Hematopoietic multipotent progenitor cell treated with erythropoietin and hydrocortisone succinate and interleukin-3 and kit ligand, for 4 days (in vitro differentiated cells): ENCODE measurements around the gene CFAP77.
"Not testable (repeated sequence)": the region's sequence is repeated elsewhere in the genome, so short reads cannot be mapped to it uniquely, and the experiment has no call there.

Experiments
- DNase-seq: peaks from one replicate; pipeline ENCODE4 v3.0.0-alpha.2; 2015

CFAP77 gene

DNA sequence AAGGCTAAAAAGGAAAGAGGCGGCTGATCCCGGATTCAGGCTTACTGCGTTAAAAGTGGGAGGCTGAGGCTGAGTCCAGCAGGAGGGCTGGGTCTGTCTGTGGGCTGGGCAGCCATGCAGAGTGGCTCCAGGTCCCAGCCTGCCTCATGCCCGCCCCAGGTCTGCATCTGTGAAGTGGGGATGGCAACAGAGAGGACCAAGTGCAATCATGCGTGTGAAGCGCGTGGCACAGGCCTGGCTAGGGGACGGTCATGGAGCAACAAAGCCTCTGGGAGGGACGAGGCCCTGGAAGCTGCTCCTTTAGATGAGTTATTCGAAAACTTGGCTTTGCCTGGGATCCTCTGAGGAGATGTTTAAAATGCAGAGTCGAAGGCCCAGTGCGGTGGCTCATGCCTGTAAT, 142.0 kb downstream of the CFAP77 start:
- DNase-seq: no peak

DNA sequence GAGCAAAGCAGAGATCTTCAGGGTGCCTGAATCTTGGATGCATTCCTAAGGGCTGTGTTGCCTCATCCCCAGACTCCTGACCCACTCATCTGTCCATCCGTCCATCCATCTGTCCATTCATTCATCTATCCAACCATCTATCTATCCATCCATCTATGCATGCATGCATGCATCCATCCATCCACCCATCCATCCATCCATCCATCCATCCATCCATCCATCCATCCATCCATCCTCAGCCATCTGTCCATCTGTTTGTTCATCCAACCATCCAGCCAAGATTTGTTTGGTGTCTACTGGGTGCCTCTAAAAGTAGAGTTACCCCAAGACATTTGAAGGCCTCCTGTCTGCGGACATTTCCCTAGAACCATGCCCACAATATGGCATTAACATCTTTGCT, 144.7 kb downstream of the CFAP77 start:
- DNase-seq: no peak

DNA sequence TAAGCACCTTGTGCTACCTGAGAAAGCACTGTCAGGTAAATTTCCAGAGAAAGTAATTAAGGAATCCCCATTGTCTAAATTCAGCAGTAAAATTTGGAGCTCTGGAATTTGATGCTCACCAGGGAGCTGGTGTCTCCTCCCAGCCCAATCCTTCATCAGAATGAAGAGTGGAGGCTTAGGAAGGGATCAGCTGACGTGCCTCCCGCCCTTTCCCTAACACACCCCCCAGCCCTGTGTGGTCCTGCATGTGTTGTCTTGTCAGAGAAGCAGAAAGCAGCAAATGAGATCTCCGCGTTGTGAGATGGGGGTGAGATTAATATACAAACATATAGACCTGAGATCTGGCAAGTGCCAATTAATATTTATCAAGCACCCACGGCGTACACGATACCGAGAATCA, 145.5 kb downstream of the CFAP77 start:
- no peak for DNase-seq

DNA sequence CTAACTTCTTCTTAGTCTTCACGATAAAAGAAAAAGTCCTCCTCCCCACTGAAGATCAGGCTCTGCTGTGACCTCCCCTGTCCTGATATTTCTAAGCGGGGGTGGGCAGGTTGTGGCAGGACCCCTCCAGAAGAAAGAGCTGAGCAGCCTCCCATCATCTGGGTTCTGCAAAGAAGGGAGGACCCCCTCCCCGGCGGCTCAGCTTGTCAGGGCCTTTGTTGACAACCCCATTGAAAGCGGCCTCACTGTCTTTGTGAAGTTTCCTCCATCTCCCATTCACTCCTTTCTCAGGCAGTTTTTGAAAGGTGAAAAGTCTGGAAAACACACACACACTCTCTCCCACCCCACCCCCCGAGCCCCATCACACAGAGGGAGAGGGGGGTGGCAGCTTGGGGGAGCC, 146.2 kb downstream of the CFAP77 start:
- no peak for DNase-seq

DNA sequence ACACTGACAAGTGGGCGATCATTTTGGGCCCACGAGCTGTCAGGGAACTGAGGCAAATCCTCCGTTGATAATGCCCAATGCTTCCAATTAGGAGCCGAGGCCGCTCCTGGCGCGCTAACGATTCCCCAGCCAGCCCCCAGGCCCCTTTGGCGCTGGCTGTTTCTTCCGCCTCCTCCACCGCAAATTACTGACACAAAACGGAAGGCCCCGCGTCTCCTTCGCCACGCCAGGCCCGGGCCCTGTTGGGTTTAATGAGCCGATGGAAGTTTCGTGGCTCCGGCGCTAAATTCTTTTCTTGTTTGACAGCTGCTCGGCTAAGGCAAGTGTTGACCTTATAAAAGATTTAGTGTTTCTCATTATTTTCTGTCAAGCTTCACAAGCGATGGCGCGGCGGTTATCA, 146.7 kb downstream of the CFAP77 start:
- no peak for DNase-seq

DNA sequence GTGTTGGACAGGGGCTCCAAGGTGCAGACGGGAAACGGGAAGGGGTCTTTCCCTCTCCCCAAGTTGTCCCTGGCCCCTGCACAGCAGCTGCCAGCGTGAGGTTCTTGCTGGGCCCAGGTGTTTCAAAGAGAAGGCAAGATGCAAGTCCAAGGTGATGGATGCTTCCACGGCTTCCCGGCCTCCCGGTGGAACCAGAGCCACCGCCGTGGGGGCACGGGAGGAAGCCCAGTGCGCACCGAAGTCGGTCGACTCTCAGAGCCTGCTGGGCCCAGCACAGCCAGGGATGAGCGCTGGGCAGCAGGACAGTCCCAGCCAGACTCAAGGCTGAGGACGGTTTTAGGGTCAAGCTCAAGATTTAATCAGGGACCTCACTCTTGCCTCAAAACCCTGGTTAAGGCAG, 147.1 kb downstream of the CFAP77 start:
- no peak for DNase-seq

DNA sequence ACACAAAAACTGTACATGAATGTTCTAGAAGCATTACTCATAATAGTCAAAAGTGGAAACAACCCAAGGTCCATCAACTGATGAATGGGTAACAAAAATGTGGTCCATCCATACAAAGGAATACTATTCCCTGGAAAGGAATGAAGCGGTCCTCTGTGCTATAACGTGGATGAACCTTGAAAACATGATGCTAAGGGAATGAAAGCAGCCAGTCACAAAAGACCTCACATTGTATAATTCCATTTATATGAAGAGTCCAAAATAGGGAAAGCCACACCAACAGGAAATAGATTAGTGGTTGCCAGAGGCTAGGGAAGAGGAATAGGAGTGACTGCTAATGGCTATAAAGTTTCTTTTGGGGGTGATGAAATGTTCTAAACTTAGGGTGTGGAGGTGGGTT, 149.7 kb downstream of the CFAP77 start:
- no peak for DNase-seq

DNA sequence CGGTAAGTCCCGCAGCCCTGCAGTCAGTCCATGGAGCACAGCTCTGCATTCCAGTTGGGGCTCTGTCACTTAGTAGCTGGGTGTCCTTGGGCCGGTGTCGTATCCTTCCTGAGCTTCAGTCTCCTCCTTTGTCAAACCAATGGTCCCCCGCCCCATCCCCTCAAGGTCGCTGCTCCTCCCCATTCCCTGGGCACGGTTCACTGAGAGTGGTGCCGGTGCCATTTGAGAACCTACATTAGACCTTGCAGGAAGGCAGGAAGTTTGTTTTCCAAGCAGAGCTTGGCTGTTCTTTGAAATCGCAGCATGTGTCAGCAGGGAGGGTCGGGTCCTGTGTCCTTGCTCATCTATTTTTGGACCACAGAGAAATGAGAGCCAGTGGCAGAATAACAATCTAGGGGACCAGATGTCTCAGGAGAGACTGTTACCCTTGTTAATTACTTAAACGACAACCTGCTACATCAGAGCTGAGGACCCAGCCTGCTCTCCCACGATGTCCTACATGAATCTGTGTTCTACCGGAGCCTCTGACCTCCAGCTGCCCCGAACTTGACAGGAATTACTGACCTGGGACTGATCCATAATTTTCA, 150.7 kb downstream of the CFAP77 start:
- no peak for DNase-seq

DNA sequence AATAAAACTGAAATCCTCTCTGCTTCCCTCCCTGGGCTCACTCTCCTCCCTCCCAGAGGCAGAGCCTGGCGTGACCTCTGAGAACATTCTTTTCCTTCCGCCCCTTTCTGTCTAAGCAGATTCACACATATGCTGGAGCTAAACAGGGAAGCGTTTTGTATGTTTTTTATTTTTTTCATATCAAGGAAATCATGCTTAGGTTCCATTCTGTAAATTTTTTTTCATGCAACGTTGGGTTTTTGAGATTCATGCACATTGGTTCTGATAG, 152.2 kb downstream of the CFAP77 start:
- DNase-seq: no peak

DNA sequence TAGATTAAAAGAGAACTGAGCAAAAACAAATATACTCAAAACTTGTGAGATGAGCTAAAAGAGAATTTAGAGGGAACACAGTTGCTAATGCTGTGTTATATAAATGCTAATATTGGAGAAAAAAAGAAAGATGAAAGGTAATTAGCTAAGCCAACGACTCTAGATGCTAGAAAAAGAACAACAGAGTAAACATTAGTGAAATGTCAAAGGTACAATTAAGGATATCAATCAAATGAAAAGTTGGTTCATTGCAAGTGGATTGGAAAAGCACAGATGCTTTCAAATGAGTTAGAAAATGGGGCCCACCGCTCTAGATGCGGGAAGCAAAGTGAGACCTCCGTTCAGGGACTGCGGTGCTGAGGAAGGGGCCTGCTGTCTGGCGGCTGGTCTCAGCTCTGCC, 154.5 kb downstream of the CFAP77 start:
- DNase-seq: no peak

DNA sequence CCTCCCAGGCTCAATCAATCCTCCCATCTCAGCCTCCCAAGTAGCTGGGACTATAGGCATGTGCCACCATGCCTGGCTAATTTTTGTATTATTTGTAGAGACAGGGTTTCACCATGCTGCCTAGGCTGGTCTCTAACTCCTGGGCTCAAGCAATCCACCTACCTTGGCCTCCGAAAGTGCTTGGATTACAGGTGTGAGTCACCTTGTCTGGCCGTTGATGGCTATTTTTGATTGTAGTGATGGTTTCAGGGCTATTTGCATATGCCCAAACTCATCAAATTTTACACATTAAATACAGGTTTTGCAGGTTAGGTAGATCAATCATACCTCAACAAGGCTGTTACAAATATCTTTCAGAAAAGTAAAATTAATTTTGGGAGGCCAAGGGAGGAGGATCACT, 158.8 kb downstream of the CFAP77 start:
- not testable (repeated sequence) for DNase-seq

DNA sequence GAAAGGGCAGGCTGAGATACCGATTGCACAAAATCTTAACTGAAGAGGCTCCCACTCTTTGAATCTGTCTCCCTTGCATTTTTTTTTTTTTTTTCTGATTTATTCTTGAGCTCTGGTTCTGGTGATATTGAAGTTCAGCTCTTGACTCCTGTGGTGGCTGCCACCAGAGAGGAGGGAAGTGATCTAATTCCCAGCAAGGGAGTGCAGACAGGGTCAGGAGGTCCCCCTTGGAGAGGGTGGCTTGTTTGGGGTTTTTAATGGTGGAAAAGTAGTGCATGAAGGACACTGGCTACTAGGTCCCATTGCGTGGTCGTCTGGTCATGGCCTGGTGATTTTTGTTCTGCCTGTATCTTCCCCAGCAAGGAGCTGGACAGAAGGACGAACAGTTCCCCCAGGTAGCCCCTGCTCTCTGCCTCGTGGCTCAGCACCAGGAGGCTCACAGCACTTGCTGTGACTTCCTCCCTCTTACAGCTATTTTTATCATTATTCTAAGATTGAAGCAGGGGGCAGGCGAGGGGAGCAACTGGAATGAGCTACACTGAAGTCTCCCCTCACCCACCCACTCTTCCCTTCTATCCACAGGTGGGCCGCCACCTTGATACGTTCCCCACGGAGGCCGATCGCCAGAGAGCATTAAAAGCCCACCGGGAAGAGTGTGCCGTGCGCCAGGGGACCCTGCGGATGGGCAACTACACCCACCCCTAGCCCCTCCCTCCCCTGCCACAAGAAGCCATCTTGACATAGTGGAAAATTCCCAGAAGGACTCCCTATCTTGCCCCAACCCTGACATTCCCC, 162.0 kb downstream of the CFAP77 start:
- no peak for DNase-seq

DNA sequence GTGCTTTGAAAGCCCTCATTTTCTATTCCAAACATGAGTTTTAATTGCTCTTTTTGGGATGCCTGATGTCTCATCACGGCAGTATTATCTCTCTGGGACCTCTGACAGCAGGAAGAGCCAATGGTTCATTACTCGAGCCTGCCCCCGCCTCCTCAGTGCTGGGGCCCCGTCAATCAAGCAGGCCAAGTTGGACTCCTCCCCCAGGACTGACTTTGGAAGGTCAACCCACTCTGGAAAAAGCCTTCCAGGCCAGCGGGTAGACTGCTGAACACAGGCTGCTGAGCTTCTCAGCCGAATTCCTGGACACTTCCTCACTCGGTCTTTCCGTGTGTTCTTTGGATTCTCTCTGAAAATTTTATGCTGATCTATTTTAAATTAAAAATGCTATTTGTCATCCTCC, 162.9 kb downstream of the CFAP77 start:
- no peak for DNase-seq

DNA sequence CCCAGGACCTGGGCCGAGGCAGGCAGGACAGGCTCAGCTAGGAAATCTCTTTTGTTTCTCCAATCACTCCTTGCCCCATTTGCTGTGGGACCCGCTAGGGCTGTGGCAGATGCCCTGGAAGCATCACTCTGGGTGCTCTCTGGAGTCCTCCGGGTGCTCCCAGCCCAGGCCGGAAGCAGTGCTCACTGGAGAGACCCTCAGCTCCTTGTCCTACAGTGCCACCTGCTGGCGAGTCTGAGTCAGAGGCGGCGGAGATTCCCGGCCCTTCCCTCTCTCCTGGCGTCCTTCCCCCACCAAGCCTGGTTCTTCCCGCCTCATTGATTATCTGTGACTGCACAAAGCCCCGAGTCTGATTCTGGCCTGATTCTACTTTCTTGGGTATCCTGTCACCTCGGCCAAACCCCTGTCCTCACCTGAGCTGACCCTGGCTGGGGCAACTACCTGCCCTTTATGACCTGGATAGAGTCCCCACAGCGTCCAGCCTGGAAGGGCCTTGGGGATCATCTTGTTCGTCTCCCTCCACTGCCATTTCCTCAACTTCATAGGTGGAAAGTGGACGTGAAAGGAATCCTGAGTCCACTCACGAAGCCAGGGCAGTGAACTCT, 165.1 kb downstream of the CFAP77 start:
- peak; percentile 79 for DNase-seq

DNA sequence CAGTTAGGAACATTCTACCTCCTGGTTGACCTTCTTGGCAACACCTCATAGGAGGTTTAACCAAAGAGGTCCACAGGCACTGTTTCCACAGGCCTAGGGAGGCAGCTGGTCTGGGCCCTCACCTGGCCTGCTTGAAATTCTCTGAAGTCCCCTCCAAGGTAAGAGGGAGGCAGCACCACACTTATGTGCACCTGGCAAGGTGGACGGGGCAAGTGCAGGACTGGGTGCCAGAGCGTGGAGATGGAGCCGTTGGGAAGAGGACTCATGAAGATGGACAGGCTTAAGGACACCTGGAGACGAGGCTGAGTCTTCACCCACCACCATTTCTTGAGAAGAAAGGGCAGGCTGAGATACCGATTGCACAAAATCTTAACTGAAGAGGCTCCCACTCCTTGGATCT, 165.8 kb downstream of the CFAP77 start:
- DNase-seq: no peak

DNA sequence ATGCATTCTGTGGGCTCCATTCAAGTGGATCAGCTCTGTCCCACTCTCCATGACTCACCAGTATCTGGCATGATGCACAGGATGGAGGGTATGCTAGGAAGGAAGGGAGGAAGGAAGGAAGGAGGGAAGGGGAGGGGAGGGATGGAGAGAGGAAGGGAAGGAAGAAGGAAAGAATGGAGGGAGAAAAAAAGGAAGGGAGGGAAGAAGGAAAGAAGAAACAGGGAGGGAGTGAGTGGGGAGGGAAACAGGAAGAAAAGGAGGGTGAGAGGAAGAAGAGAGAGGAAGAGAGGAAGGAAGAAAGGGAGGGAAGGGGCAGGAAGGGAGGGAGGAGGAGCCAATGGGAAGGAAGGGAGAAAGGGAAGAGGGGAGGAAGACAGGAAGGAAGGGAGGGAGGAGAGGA, 167.1 kb downstream of the CFAP77 start:
- no peak for DNase-seq

DNA sequence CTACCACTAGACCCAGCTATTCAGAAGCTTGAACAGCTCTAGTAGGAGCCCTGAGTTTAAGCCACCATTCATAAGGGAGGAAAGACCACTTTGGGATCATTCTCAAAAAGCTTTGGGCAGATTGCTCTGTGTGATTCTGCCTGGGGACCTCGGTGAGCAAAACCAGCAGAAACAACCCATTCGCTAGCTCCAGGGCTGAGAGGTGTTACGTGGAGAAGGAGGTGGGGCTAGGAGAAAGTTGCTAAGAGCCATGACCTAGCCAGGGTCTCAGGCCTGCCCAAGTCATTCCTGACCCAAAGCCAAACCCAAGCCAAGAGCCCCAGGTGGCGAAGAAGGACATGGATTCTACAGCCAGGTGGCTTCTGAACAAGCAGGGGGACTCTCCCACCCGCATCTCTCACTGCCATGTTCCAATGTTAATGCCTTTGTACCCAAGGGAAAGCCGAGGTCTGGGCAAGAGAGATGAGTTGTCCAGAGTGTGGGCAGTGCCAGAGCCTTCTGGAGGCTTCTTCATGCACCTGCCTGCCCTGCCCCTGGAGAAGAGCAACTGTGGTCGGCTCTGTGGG, 168.4 kb downstream of the CFAP77 start:
- DNase-seq: no peak

DNA sequence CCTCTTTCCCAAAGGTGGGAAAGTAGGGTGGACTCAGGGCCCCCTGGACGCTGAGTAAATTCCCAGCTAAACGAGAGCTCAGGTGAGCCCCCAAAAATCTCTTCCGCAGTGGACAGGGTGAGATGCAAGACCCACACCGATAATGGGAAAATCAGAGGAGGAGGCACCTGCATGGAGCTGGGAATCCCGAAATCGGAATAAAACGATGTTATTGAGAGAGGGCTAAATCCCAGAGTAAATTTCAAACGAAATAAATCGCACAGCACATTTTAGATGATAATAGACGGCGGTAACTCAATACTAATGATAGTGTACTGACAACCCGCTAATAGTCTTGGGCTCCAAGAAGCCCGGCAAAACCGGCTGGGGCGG, 169.4 kb downstream of the CFAP77 start:
- no peak for DNase-seq

DNA sequence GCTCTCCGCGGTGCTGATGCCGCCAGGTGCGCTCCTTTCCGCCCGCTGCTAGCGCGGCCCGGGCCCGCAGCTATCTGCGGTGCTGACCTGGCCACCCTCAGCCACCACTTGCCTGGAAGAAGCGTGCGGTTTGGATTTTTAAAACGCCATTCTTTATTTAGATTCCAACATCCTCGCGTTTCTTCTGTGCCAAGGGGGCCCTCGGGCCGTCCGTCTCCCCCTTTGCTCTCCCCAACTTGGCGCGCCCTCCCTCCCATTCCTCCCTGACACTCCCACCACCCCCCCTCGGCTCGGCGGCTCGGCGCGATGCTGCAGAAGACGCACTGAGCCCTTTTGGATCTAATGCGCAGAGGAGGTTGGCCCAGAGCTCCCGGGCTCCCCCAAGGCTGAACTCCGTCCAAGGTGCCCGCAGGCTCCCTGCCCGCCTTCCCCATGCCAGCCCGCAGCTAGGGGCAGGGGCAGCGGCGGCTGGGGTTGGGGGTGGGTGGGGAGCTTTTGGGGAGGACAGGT, 172.3 kb downstream of the CFAP77 start, which contains the start of gene BARHL1:
Gene BARHL1, plus strand, starts transcription at position 331 of the 510 bp plus-strand sequence. CDS start 192 bp downstream, outside the sequence.
- no peak for DNase-seq

DNA sequence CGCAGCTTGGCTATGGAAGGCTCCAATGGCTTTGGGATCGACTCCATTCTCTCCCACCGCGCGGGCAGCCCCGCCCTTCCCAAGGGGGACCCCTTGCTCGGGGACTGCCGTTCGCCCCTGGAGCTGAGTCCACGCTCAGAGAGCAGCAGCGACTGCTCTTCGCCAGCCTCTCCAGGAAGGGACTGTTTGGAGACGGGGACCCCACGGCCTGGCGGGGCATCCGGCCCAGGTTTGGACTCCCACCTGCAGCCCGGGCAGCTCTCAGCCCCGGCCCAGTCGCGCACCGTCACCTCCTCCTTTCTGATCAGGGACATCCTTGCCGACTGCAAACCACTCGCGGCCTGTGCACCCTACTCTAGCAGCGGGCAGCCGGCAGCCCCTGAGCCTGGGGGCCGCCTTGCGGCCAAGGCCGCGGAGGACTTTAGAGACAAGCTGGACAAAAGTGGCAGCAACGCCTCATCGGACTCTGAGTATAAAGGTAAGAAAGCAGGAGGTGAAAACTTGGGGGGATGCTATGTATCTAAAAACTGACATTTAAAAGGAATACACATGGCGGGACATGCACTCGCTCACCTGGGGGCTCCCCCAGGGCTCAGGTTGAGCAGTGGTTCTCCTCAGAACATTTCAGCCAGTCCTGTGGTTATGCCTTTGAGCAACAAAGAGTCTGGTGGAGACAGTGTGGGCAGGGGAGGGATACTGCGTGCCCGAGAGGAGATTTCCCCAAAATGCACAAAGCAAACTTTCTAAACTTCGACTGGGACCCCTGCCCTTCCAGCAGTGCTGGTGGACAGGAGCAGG, 173.0 kb downstream of the CFAP77 start:
- DNase-seq: no peak

DNA sequence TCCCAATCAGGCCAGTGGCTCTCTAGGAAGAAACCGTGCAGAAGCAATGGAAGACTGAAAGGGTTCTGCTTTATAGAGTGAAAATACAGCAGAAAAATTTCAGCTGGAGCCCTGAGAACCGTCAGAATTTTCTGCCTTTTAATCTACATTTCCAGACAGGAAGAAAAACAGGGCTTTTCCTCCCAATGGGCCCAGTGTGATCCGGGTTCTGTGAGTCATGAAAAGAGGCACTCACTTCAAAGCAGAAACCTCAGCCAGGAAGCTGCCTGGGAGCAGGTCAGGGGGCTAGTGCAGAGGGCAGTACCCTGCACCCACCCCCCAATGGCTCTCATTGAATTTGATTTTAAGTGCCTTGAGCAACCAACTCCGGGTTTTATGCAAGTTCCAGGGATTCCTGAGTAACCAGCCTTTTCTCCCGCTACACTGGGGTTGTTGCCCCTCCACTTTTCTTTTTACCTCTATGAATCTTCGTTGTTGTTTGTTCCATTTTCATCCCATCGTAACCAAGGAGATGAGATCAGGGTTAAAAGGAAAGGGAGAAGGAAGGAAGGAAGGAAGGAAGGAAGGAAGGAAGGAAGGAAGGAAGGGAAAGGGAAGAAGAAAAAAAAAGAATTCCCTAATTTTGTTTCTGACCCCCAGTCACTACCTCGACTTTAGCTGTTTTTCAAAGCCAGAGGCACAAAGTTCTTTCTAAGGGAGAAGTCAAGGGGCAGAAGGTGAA, 173.7 kb downstream of the CFAP77 start:
- DNase-seq: no peak
